OCI-LY1 (cell line): ENCODE results near the gene UGCG.

Experiments used
- EZH2 ChIP-seq: fragments of 200-600 bp; sonication (generic), shearing (Covaris generic); IDR thresholded peaks from 2 replicates; pipeline ENCODE4 v1.8.0; 2017; ENCODE audit warnings: borderline replicate concordance, mixed run types, mild to moderate bottlenecking, antibody characterized with exemption, low read length, moderate library complexity, mixed read lengths
- TF ChIP-seq, protein P1 (sequence below): fragments of 200-600 bp; sonication (generic), shearing (Covaris generic); IDR thresholded peaks from 2 replicates; pipeline ENCODE4 v1.5.1; 2017; ENCODE audit warnings: mild to moderate bottlenecking, antibody characterized with exemption, low read length, moderate library complexity, mixed read lengths

- TF ChIP-seq, protein P1, sequence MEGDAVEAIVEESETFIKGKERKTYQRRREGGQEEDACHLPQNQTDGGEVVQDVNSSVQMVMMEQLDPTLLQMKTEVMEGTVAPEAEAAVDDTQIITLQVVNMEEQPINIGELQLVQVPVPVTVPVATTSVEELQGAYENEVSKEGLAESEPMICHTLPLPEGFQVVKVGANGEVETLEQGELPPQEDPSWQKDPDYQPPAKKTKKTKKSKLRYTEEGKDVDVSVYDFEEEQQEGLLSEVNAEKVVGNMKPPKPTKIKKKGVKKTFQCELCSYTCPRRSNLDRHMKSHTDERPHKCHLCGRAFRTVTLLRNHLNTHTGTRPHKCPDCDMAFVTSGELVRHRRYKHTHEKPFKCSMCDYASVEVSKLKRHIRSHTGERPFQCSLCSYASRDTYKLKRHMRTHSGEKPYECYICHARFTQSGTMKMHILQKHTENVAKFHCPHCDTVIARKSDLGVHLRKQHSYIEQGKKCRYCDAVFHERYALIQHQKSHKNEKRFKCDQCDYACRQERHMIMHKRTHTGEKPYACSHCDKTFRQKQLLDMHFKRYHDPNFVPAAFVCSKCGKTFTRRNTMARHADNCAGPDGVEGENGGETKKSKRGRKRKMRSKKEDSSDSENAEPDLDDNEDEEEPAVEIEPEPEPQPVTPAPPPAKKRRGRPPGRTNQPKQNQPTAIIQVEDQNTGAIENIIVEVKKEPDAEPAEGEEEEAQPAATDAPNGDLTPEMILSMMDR = no peak
- TF ChIP-seq EZH2 = no peak
Observed at GRCh38 chr9:111902391-111903139, 6.0 kb downstream of the UGCG start.
